DND-41 (cell line): Measurements from ENCODE around the gene CACNA2D4.

Experiments
- EZH2 ChIP-seq: IDR thresholded peaks from 3 replicates; pipeline ENCODE4 v1.6.1; 2012; ENCODE audit warnings: borderline replicate concordance, low read depth, mild to moderate bottlenecking, moderate library complexity, low read length, inconsistent platforms; ENCODE audit not compliant: severe bottlenecking
- TF ChIP-seq, protein P1 (sequence below): IDR thresholded peaks from 2 replicates; pipeline ENCODE4 v1.5.1; 2012; ENCODE audit warnings: borderline replicate concordance, low read length, moderate library complexity, mild to moderate bottlenecking; ENCODE audit not compliant: poor library complexity, severe bottlenecking; ENCODE audit errors: extremely low read depth

DNA sequence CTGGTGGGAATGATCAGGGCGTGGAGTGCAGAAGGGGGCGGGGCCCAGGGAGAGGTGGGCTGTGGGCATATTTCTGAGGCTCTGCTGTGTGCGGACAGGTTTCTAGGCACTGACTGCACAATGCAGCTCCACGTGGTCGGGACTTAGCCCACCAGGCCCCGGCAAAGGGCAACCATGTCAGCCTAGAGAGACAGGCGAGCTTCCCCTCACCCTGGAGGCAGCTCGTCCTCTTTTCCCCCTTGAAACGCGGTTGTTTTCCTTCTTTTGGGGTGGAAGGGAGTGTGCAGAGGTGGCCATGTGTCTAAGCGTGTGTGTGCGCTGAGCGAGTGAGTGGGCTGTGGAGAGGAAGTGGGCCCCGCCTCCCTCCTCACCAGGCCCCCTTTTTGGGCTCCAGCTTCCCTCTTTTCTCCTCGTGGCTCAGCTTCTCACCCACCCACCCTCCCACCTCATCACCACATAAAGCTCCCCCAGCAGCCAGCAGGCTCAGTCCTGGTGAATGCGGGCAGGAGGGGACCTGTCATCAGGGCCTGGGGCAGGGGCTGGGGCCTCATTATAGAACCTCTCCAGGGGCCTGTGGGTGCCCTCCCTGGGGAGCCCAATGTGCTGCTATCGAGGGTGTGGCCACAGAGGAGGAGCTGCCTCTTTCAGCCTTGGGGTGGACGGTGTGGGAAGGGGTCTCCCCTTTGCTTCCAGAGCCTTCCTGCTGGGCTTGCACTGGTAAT lies 76.1 kb downstream of the CACNA2D4 start:
- TF ChIP-seq, protein P1, sequence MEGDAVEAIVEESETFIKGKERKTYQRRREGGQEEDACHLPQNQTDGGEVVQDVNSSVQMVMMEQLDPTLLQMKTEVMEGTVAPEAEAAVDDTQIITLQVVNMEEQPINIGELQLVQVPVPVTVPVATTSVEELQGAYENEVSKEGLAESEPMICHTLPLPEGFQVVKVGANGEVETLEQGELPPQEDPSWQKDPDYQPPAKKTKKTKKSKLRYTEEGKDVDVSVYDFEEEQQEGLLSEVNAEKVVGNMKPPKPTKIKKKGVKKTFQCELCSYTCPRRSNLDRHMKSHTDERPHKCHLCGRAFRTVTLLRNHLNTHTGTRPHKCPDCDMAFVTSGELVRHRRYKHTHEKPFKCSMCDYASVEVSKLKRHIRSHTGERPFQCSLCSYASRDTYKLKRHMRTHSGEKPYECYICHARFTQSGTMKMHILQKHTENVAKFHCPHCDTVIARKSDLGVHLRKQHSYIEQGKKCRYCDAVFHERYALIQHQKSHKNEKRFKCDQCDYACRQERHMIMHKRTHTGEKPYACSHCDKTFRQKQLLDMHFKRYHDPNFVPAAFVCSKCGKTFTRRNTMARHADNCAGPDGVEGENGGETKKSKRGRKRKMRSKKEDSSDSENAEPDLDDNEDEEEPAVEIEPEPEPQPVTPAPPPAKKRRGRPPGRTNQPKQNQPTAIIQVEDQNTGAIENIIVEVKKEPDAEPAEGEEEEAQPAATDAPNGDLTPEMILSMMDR, result no peak
- TF ChIP-seq EZH2, result no peak
